Calu3 (cell line): ENCODE data around the gene RABEP1. TPM values are rescaled to one million over a fixed set of nuclear protein-coding genes. Genes with fewer than 3 reads are reported as not detected.
"Not testable (repeated sequence)": the region's sequence is repeated elsewhere in the genome, so short reads cannot be mapped to it uniquely, and the experiment has no call there.

Experiments
- Bru-seq: library from RNA; stranded (reverse); fragments of 400-500 nt; gene quantifications from one replicate; lab custom pipeline; 2021; lab: Mats Ljungman, UMichigan
- BruChase-seq, 2 experiments: library from RNA; stranded (reverse); fragments of 400-500 nt; gene quantifications; one replicate each; lab custom pipeline; 2021; lab: Mats Ljungman, UMichigan
- BruUV-seq: library from RNA; stranded (reverse); fragments of 400-500 nt; replicated peaks from 2 replicates; lab custom pipeline; 2021; lab: Mats Ljungman, UMichigan
- CTCF ChIA-PET: fragments of 300-600 bp; sonication (Branson Sonifier 250); formaldehyde crosslinking; loops from one replicate; lab custom pipeline; 2022; ENCODE audit warnings: antibody characterized with exemption; lab: Charles Lee
- DNase-seq: peaks from one replicate; pipeline ENCODE4 v3.0.0; 2022
- H3K27ac Mint-ChIP-seq: one replicate; pipeline ENCODE4 v1.8.0; 2022; ENCODE audit warnings: mixed read lengths; ENCODE audit not compliant: unreplicated experiment
- H3K27me3 Mint-ChIP-seq: one replicate; pipeline ENCODE4 v1.8.0; 2022; ENCODE audit warnings: mixed read lengths; ENCODE audit not compliant: unreplicated experiment
- H3K36me3 Mint-ChIP-seq: one replicate; pipeline ENCODE4 v1.8.0; 2022; ENCODE audit warnings: mild to moderate bottlenecking, moderate library complexity, mixed read lengths; ENCODE audit not compliant: insufficient read depth, unreplicated experiment
- H3K4me1 Mint-ChIP-seq: one replicate; pipeline ENCODE4 v1.8.0; 2022; ENCODE audit warnings: mild to moderate bottlenecking, low read depth, mixed read lengths; ENCODE audit not compliant: unreplicated experiment
- H3K4me3 Mint-ChIP-seq: one replicate; pipeline ENCODE4 v1.8.0; 2022; ENCODE audit warnings: mild to moderate bottlenecking, low read depth, moderate library complexity, mixed read lengths; ENCODE audit not compliant: unreplicated experiment
- H3K9me3 Mint-ChIP-seq: one replicate; pipeline ENCODE4 v1.8.0; 2022; ENCODE audit warnings: low read depth, mixed read lengths; ENCODE audit not compliant: unreplicated experiment
- intact Hi-C: fragments of 100-400 bp; cut with micrococcal nuclease; formaldehyde crosslinking; loops from one replicate; pipeline ENCODE4 v1.10.0; 2022; ENCODE audit not compliant: unreplicated experiment
- long read RNA-seq: library from polyadenylated mRNA; stranded (forward); transcript quantifications from one replicate; pipeline ENCODE4 v2.0.0, GENCODE V29; 2022
- total RNA-seq: library from RNA; stranded (reverse); gene quantifications from 2 replicates; pipeline ENCODE4 v1.2.3, GENCODE V29; 2022
- TF ChIP-seq, protein P1 (sequence below): fragments of 200-600 bp; IDR thresholded peaks from one replicate; pipeline ENCODE4 v1.8.0; 2022; ENCODE audit warnings: antibody characterized with exemption; ENCODE audit not compliant: unreplicated experiment

The RABEP1 gene, protein sequence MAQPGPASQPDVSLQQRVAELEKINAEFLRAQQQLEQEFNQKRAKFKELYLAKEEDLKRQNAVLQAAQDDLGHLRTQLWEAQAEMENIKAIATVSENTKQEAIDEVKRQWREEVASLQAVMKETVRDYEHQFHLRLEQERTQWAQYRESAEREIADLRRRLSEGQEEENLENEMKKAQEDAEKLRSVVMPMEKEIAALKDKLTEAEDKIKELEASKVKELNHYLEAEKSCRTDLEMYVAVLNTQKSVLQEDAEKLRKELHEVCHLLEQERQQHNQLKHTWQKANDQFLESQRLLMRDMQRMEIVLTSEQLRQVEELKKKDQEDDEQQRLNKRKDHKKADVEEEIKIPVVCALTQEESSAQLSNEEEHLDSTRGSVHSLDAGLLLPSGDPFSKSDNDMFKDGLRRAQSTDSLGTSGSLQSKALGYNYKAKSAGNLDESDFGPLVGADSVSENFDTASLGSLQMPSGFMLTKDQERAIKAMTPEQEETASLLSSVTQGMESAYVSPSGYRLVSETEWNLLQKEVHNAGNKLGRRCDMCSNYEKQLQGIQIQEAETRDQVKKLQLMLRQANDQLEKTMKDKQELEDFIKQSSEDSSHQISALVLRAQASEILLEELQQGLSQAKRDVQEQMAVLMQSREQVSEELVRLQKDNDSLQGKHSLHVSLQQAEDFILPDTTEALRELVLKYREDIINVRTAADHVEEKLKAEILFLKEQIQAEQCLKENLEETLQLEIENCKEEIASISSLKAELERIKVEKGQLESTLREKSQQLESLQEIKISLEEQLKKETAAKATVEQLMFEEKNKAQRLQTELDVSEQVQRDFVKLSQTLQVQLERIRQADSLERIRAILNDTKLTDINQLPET
- total RNA-seq: 29.2 and 33.5 TPM in 2 replicates
- percentile 72 among the genes with signal in this experiment for Bru-seq, nascent RNA
- BruChase-seq, experiment 1, labeled RNA remaining after a 6-hour chase: percentile 75 among the genes with signal in this experiment
- percentile 68 among the genes with signal in this experiment for BruChase-seq, experiment 2, labeled RNA remaining after a 2-hour chase
- long read RNA-seq, full-length matches to known transcripts: 11 of 25 reads
- long read RNA-seq, partial matches to known transcripts: 6 of 25 reads
- long read RNA-seq, other reads (novel, unspliced or antisense): 8 of 25 reads

DNA sequence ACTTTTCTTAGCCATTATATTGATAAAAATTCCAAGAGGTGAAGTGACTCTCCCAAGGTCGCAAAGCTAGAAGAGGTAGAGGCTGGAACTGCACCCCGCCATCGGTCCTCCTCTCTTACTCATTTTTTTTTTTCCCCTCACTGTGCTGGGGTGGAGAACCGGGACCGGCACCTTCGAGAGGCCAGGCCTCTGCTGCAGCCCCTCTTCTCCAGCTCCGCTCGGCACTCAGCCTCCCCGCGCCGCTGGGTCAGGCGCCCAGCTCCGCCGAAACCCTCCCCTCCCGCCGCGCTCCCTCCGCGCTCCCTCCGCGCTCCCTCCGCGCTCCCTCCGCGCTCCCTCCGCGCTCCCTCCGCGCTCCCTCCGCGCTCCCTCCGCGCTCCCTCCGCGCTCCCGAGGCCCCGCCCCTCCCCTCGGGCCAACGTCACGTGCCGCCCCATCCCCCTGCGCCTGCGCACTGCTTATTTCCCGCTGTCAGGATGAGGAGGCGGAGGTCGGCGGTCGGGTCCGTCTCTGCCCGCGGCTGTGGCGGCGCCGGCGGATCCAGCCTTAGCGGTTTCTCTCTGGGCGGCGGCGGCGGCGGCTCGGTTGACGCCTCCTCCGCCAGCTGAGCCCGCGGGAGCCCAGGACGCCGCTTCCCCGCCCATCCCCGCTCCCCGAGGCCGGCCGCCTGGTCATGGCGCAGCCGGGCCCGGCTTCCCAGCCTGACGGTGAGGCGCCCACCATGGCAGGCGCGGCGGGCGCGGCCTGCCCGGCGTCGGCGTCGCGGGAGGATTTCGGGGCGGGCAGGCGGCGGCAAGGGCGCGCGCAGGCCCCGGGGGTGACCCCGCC lies at the start of gene RABEP1:
Gene RABEP1, plus strand, starts transcription at position 471 of the 828 bp plus-strand sequence. Its CDS starts 203 bp downstream, at position 674.
- no peaks in the 10 kb centered on the region for H3K4me1 Mint-ChIP-seq
- peak; percentile 90 for DNase-seq
- H3K27me3 Mint-ChIP-seq: no peaks in the 10 kb centered on the region
- no peaks in the 10 kb centered on the region for H3K9me3 Mint-ChIP-seq
- TF ChIP-seq, protein P1, sequence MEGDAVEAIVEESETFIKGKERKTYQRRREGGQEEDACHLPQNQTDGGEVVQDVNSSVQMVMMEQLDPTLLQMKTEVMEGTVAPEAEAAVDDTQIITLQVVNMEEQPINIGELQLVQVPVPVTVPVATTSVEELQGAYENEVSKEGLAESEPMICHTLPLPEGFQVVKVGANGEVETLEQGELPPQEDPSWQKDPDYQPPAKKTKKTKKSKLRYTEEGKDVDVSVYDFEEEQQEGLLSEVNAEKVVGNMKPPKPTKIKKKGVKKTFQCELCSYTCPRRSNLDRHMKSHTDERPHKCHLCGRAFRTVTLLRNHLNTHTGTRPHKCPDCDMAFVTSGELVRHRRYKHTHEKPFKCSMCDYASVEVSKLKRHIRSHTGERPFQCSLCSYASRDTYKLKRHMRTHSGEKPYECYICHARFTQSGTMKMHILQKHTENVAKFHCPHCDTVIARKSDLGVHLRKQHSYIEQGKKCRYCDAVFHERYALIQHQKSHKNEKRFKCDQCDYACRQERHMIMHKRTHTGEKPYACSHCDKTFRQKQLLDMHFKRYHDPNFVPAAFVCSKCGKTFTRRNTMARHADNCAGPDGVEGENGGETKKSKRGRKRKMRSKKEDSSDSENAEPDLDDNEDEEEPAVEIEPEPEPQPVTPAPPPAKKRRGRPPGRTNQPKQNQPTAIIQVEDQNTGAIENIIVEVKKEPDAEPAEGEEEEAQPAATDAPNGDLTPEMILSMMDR: no peak
- peaks cover 9% of the 10 kb centered on the region for H3K36me3 Mint-ChIP-seq
- peak within 1 kb of the TSS; percentile 67 for H3K4me3 Mint-ChIP-seq
- H3K27ac Mint-ChIP-seq: peak within 1 kb of the TSS; percentile 27
- no TSS peak for BruUV-seq
- intact Hi-C loops: no loop called here
- CTCF ChIA-PET: interaction anchor here (0.8 kb wide), 1 partner anchor 20 kb away, joined by 3 read pairs; no protein-coding TSS in a partner anchor

DNA sequence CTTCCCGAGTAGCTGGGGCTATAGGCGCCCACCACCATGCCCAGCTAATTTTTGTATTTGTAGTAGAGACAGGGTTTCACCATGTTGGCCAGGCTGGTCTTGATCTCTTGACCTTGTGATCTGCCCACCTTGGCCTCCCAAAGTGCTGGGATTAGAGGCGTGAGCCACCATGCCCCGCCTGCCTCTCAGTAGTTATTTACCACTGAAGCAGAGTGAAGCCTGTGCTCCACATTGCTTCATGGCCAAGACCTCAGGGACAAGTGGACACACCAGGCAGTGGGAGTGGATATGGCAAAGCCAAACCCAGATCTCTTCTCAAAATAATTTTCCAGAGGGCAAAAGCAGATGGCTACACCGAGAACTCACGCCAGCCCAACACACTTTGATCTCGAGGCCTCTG lies 48.6 kb upstream of the RABEP1 start:
- DNase-seq, H3K9me3 Mint-ChIP-seq, H3K4me3 Mint-ChIP-seq, H3K27ac Mint-ChIP-seq, H3K27me3 Mint-ChIP-seq, intact Hi-C loops, H3K36me3 Mint-ChIP-seq, CTCF ChIA-PET, H3K4me1 Mint-ChIP-seq, BruUV-seq: not testable (repeated sequence)

DNA sequence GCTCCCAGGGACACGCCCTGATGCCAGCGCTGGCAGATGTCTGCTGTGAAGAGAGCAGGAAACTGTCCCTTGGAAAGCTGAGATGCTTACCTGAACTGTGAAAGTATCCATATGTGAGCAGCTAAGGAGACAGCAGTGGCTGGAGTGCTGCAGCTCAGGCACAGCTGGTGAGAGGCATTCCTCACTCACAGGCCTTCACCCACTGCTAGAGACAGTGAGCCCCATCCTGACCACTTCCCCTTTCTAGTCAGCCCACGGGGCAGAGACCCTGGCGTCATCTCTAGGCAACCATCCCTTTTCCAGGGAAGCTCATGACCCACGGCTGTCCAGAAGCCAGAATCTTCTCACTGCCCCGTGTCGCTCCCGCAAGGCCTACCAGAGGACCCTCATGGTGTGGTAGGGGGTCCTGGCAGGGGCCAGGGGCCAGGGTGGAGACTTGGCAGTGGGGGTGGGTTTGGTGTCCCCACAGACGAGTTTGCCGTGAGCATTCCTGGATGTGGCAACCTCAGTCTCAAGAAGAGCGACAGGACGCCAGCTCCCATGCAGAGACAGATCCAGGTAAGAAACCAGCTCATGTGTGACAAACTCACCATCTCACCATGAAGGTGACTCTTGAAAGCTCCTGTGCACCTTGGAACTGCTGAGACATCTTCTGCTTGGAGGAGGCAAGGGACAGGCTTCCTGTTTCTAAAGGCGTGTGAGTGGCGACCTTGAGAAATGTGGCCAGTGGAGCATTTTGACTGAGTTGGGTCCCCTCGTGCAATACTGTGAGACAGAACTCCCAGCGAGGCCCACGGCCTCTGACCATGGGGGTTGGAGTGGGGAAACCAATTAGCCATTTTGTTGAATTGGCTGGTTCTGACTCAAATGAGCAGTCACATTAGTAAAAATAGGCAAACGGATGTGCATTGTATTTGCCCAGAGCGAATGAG lies 47.2 kb upstream of the RABEP1 start, which contains the start of gene SCIMP:
Gene SCIMP, minus strand, starts transcription at position 216 of the 932 bp plus-strand sequence. Its CDS starts 105 bp downstream, at position 111.
- Mint-ChIP-seq H3K9me3 (no peaks in the 10 kb centered on the region), H3K27ac (no peak within 1 kb of the TSS), H3K4me3 (no peak within 1 kb of the TSS), H3K4me1 (no peaks in the 10 kb centered on the region), H3K27me3 (no peaks in the 10 kb centered on the region), H3K36me3 (no peaks in the 10 kb centered on the region)
- no TSS peak for BruUV-seq
- TF ChIP-seq, protein P1: no peak
- no peak for DNase-seq
- CTCF ChIA-PET: no interaction called here
- intact Hi-C loops: no loop called here
